Cardiac fibroblast (primary cell): Measurements from ENCODE around the gene NOLC1.

Source experiments
- DNase-seq, 2 donors: peaks; one replicate each; pipeline versions ENCODE4 v3.0.0 to v3.0.0-alpha.2; 2010; ENCODE audit warnings: low read depth in 2 of 2
- H3K4me3 ChIP-seq, 2 donors: replicated peaks in 1 of 2; 1 replicate in 1 of 2; 2 replicates in 1 of 2; pipeline ENCODE4 v1.5.1; 2011; ENCODE audit warnings: low read depth in 2 of 2, low read length in 2 of 2, mild to moderate bottlenecking in 2 of 2, moderate library complexity in 1 of 2
- TF ChIP-seq, protein P1 (sequence below): IDR thresholded peaks from one replicate; pipeline ENCODE4 v1.5.1; 2011; ENCODE audit warnings: low read depth, mild to moderate bottlenecking, low read length, inconsistent platforms

The NOLC1 gene

DNA sequence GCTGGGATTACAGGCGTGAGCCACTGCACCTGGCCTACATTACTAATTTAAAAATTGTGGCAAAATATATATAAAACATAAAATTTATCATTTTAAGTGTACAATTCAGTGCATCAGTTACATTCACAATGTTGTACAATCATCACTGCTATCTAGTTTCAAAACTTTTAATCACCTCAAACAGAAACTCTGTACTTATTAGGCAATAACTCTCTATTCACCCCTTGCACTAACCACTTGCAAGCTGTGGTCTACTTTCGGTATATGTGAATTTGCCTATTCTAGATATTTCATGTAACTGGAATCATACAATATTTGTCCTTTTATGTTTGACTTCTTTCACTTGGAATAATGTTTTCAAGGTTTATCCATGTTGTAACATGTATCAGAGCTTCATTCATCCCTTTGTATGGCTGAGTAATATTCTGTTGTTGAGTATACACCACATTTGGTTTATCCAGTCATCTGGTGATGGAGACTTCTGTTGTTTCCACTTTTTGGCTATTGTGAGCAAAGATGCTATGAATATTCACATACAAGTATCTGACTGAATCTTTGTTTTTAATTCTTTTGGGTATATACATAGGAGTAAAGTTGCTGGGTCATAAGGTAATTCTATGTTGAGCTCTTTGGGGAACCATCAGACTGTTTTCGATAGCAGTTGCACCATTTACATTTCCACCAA is 59.6 kb downstream of the NOLC1 start:
- no peak for DNase-seq
- H3K4me3 ChIP-seq = no peak overlapping the region
- TF ChIP-seq, protein P1, sequence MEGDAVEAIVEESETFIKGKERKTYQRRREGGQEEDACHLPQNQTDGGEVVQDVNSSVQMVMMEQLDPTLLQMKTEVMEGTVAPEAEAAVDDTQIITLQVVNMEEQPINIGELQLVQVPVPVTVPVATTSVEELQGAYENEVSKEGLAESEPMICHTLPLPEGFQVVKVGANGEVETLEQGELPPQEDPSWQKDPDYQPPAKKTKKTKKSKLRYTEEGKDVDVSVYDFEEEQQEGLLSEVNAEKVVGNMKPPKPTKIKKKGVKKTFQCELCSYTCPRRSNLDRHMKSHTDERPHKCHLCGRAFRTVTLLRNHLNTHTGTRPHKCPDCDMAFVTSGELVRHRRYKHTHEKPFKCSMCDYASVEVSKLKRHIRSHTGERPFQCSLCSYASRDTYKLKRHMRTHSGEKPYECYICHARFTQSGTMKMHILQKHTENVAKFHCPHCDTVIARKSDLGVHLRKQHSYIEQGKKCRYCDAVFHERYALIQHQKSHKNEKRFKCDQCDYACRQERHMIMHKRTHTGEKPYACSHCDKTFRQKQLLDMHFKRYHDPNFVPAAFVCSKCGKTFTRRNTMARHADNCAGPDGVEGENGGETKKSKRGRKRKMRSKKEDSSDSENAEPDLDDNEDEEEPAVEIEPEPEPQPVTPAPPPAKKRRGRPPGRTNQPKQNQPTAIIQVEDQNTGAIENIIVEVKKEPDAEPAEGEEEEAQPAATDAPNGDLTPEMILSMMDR = no peak
